GM19035 (cell line): ENCODE results near the gene PRDM15.
A peak's percentile ranks its signal among the peaks of the same experiment; 100 is the strongest.

Experiments
- ATAC-seq: cut with Tn5 transposase; IDR thresholded peaks from one replicate; pipeline ENCODE4 v1.9.1; 2021; ENCODE audit not compliant: unreplicated experiment

The PRDM15 gene

GRCh38 chr21:41845310-41846032 lies 33.7 kb downstream of the PRDM15 start:
- no peak for ATAC-seq

- no peak for ATAC-seq
Measured at GRCh38 chr21:41843584-41843983, 35.6 kb downstream of the PRDM15 start.

- ATAC-seq = no peak
Measured at GRCh38 chr21:41840880-41841279, 38.3 kb downstream of the PRDM15 start.

- ATAC-seq = no peak
Measured at GRCh38 chr21:41839387-41840000, 39.6 kb downstream of the PRDM15 start.

- no peak for ATAC-seq
Measured at GRCh38 chr21:41837756-41838297, 41.3 kb downstream of the PRDM15 start.

- ATAC-seq = no peak
Measured at GRCh38 chr21:41836166-41837015, 42.8 kb downstream of the PRDM15 start.

- no peak for ATAC-seq
Measured at GRCh38 chr21:41835711-41836154, 43.4 kb downstream of the PRDM15 start.

- no peak for ATAC-seq
Measured at GRCh38 chr21:41834926-41835663, 44.0 kb downstream of the PRDM15 start.

- no peak for ATAC-seq
Measured at GRCh38 chr21:41834252-41834925, 44.8 kb downstream of the PRDM15 start.

DNA sequence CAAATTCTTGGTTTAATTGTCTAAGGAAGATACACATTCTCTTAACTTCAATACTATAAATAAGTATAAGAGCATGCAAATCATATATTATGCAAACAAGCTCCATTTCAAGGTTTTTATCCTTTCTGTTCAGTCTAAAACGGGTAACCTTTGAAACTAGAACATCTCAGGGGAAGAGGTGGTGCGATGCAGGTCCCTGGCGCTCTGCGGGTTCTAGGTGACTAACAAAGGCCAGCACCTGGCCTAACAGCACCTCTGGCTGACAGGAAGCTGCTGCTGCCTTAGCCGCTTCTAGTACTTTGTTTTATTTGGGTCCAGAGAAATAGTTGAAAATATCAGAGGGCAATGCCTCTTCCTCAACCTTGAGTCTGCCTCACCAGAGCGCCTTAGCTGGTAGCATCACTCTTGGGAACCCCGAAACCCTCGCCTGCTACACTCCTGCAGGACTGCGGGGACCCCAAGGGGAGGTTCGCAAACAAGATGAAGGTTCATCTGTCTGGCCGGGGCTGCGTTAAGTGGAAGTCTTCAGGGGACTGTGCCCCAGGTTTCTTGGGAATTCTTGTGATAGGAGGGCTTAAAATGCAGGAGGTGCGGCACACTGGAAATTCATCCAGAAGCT lies 45.5 kb downstream of the PRDM15 start:
- peak; percentile 58 for ATAC-seq

GRCh38 chr21:41832596-41833496 lies 46.3 kb downstream of the PRDM15 start:
- peak; percentile 60 for ATAC-seq

GRCh38 chr21:41831866-41832595 lies 47.1 kb downstream of the PRDM15 start:
- ATAC-seq = no peak

- no peak for ATAC-seq
Measured at GRCh38 chr21:41831453-41831831, 47.7 kb downstream of the PRDM15 start.

- ATAC-seq = no peak
Measured at GRCh38 chr21:41830764-41831452, 48.2 kb downstream of the PRDM15 start.

GRCh38 chr21:41830145-41830707 lies 48.9 kb downstream of the PRDM15 start:
- no peak for ATAC-seq

DNA sequence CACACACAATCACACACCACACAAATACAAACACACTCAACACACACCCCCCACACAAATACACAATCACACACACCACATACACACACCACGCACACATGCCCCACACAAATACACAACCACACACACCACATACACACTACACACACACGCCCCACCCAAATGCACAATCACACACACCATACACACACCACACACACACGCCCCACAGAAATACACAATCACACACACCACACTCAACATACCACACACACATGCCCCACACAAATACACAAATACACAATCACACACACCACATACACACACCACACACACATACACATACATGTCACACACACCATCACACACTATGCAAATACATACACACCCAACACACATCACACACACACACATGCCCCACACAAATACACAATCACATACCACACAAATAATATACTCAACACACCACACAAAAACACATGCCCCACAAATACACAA lies 50.2 kb downstream of the PRDM15 start:
- no peak for ATAC-seq
